ENCODE data around the gene SNRNP48. TPM values are rescaled to one million over a fixed set of nuclear protein-coding genes. Genes with fewer than 3 reads are reported as not detected.
A peak's percentile ranks its signal among the peaks of the same experiment; 100 is the strongest.

SNRNP48 gene
- total RNA-seq, 1 experiment from 2014 or later = 7.7 TPM

GRCh38 chr6:7615611-7616383 is 25.8 kb downstream of the SNRNP48 start:
- H3K4me1 ChIP-seq (ENCODE audit: insufficient read depth, low read length) = peaks cover 11% of the 10 kb centered on the region
- no peaks in the 10 kb centered on the region for H3K9me3 ChIP-seq (ENCODE audit: low read length)
- H3K27me3 ChIP-seq (ENCODE audit: low read length) = no peaks in the 10 kb centered on the region
- no peaks in the 10 kb centered on the region for H4K20me1 ChIP-seq (ENCODE audit: low read length)
- no TSS peak for BruUV-seq (replicated peaks)
- peak; percentile 87 for DNase-seq
- peak; percentile 58 for ATAC-seq
- CTCF ChIA-PET = interaction anchor here (0.6 to 0.7 kb wide), 3 partner anchors 12 to 72 kb away, joined by 3 to 7 read pairs (median 3); no protein-coding TSS in a partner anchor
- H3K79me2 ChIP-seq (ENCODE audit: low read length) = no peaks in the 10 kb centered on the region
- no peak overlapping the region for H3K4me3 ChIP-seq (ENCODE audit: low read length)
- H3K9ac ChIP-seq (ENCODE audit: low read length) = no peak overlapping the region
- no peak overlapping the region for H2AFZ ChIP-seq (ENCODE audit: low read length)
- no peaks in the 10 kb centered on the region for H3F3A ChIP-seq (ENCODE audit: low read length, unreplicated experiment)
- H3K36me3 ChIP-seq (ENCODE audit: low read depth, low read length) = peaks cover 9% of the 10 kb centered on the region; the same call in 1 of the 2 replicates
- no peaks in the 10 kb centered on the region for H3K9me2 ChIP-seq (replicated peaks; ENCODE audit: low read length)
- H3K27ac ChIP-seq (ENCODE audit: low read length) = no peak overlapping the region
- intact Hi-C loops (cut with micrococcal nuclease) = loop anchor here (1.0 to 10.0 kb wide), 4 partner anchors 190 to 939 kb away; no protein-coding TSS in a partner anchor
- POLR2A ChIA-PET (ENCODE audit: unreplicated experiment) = no interaction called here
- TF ChIP-seq EZH2phosphoT487 (IDR thresholded peaks at IDR 0.05; ENCODE audit: borderline replicate concordance, low read length) (no peak), CTCF (conservative IDR thresholded peaks at IDR 0.05; ENCODE audit: low read depth, low read length) (peak; percentile 79), EZH2 (IDR thresholded peaks at IDR 0.05; ENCODE audit: low read length, unreplicated experiment) (no peak)
- peak overlapping the region; percentile 48; the same call in 1 of the 2 replicates for H3K4me2 ChIP-seq (ENCODE audit: low read length)

GRCh38 chr6:7617801-7618764 is 28.1 kb downstream of the SNRNP48 start:
- no TSS peak for BruUV-seq (replicated peaks)
- DNase-seq = peak; percentile 83
- Histone ChIP-seq H3K36me3 (ENCODE audit: low read depth, low read length) (no peaks in the 10 kb centered on the region), H3K4me1 (ENCODE audit: insufficient read depth, low read length) (peaks cover 11% of the 10 kb centered on the region), H3K9me3 (ENCODE audit: low read length) (no peaks in the 10 kb centered on the region), H3F3A (ENCODE audit: low read length, unreplicated experiment) (no peaks in the 10 kb centered on the region), H3K9ac (ENCODE audit: low read length) (no peak overlapping the region), H4K20me1 (ENCODE audit: low read length) (no peaks in the 10 kb centered on the region), H3K27ac (ENCODE audit: low read length) (peak overlapping the region; percentile 7; the same call in 1 of the 2 replicates), H3K9me2 (replicated peaks; ENCODE audit: low read length) (no peaks in the 10 kb centered on the region), H3K4me3 (ENCODE audit: low read length) (no peak overlapping the region), H3K4me2 (ENCODE audit: low read length) (peak overlapping the region; percentile 56), H3K79me2 (ENCODE audit: low read length) (no peaks in the 10 kb centered on the region), H3K27me3 (ENCODE audit: low read length) (no peaks in the 10 kb centered on the region), H2AFZ (ENCODE audit: low read length) (peak overlapping the region; percentile 34; the same call in 1 of the 2 replicates)
- TF ChIP-seq EZH2phosphoT487 (IDR thresholded peaks at IDR 0.05; ENCODE audit: borderline replicate concordance, low read length) = no peak
- no peak for TF ChIP-seq EZH2 (IDR thresholded peaks at IDR 0.05; ENCODE audit: low read length, unreplicated experiment)
- TF ChIP-seq CTCF (conservative IDR thresholded peaks at IDR 0.05; ENCODE audit: low read depth, low read length) = peak; percentile 44
- POLR2A ChIA-PET (ENCODE audit: unreplicated experiment) = no interaction called here
- intact Hi-C loops (cut with micrococcal nuclease) = loop anchor here (10.0 kb wide), 1 partner anchor 387 kb away; no protein-coding TSS in a partner anchor
- CTCF ChIA-PET = no interaction called here
- ATAC-seq = peak; percentile 52

Data from PC-3 (cell line).